ENCODE results near the gene GNAI3.

GNAI3 gene

DNA sequence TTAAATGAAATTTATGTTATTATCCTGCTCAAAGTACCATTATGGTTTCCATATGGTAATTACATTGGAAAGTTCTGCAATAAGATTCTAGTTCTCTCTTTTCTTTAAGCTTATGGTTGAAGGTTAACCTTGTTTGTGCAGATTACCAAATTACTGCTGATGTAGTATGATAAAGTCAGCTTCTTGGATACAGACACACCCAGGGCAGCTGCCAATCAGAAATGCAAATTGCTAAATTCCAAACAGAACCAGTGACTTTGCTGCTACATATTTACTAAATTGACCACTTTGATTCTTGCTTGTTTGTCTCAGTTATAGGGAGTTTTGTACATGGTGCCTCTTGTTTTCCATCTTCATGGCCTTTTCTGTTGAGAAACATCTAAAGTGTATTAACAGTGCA, 44.5 kb downstream of the GNAI3 start:
- FAIRE-seq: no peak
- no peak for DNase-seq (ENCODE audit: low spot score)

DNA sequence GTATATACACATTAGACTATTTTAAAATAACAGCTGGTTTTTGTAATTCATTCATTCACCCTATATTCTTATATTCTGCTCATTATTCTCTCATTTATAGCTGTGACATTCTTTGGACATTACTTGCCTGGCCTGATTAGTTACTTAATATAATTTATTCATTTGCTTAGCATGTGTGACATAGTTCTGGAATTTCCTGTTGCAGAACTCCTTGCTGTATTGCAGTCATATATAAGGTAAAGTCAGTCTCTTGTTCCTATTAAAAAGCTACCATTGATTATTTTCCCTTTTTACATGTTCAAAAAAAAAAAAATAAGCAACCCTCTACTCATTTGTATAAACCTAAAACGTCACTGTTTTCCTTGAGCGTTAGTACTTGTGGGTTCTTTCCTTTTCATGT, 47.1 kb downstream of the GNAI3 start:
- DNase-seq (ENCODE audit: low spot score) (no peak), FAIRE-seq (no peak)

GRCh38 chr1:109598156-109598555, 49.7 kb downstream of the GNAI3 start:
- no peak for DNase-seq (ENCODE audit: low spot score)
- no peak for FAIRE-seq

- FAIRE-seq (no peak), DNase-seq (ENCODE audit: low spot score) (no peak)
Measured at GRCh38 chr1:109598655-109599054, 50.2 kb downstream of the GNAI3 start.

GRCh38 chr1:109603229-109603628, 54.8 kb downstream of the GNAI3 start:
- no peak for FAIRE-seq

GRCh38 chr1:109605381-109605780, 57.0 kb downstream of the GNAI3 start:
- DNase-seq (ENCODE audit: low spot score) (no peak), FAIRE-seq (no peak)

More at GRCh38 chr1:109603229-109603628, 54.8 kb downstream of the GNAI3 start:
- no peak for DNase-seq (ENCODE audit: low spot score)

DNA sequence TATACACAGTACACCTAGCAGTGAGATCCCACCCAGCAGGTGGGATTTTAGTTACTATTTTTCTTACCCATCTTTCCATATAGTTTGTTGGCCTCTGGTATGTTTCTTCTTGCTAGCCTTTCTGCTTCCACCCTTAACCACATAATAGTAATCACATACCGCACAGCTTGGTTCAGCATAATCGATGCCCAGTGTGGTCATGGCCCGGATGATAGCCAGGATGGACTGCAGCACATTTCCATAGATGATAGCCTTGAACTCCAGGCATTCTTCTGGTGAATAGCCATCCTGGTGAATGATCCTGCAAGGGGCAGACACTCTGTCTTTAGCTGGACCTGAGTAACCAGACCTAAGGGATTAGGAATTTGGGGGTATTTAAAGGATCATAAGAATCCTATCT, 61.5 kb downstream of the GNAI3 start:
- DNase-seq (ENCODE audit: low spot score) (no peak), FAIRE-seq (no peak)

DNA sequence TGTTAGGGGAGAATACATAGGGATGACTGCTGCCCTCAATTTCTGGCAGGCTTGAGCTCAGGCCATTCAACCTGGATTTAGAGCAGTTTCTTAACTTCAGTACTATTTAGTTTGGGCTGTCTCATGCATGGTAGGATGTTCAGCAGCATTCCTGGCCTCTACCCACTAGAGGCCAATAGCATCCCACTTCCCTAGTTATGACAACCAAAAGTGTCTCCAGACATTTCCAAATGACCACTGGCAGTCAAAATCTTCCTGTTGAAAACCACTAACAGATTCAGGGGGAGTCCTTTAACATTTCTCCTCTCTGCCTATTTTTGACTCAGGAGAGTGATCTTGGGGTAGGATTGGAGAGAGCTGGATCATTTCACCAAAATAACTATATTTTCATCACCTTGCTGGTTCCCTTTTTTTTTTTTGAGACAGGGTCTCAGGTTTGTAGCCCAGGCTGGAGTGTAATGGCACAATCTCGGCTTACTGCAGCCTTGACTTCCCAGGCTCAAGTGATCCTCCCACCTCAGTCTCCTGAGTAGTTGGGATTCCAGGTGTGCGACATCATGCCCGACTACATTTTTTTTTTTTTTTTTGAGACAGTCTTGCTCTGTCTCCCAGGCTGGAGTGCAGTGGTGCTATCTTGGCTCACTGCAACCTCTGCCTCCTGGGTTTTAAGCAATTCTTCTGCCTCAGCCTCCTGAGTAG, 62.3 kb downstream of the GNAI3 start:
- FAIRE-seq (no peak), DNase-seq (ENCODE audit: low spot score) (no peak)

DNA sequence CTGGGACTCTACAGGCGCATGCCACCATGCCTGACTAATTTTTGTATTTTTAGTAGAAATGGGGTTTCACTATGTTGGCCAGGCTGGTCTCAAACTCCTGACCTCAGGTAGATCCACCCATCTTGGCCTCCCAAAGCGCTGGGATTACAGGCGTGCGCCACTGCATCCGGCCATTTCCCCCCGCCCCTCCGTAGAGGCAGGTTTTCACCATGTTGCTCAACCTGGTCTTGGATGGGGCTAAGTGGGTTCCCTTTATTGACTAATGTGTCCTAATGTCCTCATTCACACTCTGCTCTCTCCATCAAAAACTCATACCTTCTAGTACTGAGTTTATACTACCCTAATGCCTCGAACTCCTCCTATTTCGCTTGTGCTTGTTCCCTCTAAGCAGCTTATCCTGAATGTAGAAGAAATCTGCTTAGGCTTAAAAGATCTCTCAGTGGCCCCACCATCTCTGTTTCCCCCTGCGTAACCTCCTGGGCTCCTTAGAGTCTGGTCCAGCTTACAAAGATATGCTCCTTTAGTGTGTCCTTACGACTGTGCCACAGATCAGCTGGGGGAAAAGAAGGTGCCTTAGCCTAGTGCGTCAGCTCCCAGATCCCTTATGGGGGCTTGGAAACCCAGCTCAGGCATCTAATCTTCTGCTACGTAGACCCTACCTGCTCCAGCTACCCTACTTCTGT, 63.0 kb downstream of the GNAI3 start:
- DNase-seq (ENCODE audit: low spot score) (no peak), FAIRE-seq (no peak)

- no peak for DNase-seq (ENCODE audit: low spot score)
- FAIRE-seq: no peak
Measured at GRCh38 chr1:109613361-109614147, 65.1 kb downstream of the GNAI3 start.

- no peak for DNase-seq (ENCODE audit: low spot score)
- FAIRE-seq: no peak
Measured at GRCh38 chr1:109615879-109616278, 67.5 kb downstream of the GNAI3 start.

GRCh38 chr1:109616391-109616790, 68.0 kb downstream of the GNAI3 start:
- FAIRE-seq: no peak
- no peak for DNase-seq (ENCODE audit: low spot score)

DNA sequence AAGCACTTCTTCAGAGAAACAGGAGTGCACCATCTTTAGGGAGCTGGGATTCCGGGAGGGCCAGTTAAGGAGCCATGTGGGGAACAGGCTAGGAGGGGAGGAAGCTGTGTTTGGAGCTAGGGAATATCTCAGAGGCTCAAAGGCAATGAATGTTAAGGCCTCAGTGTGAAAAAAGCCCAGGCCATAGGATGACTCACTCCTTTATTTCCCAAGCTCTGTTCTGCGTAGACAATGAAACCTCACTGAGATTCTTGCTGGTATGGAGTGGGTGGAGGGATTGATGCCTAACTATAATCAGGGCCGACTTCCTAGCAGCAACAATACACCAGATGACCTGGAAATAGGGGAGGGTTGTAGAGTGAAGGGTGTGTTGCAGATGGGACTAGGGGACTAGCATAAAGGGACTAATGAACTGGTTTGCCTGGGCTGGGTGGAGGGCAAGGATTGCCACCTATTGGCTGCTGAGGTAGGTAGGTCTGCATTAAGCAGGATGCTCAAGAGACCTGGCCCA, 68.9 kb downstream of the GNAI3 start:
- FAIRE-seq (no peak), DNase-seq (ENCODE audit: low spot score) (peak; percentile 77)

- FAIRE-seq (no peak), DNase-seq (ENCODE audit: low spot score) (peak; percentile 37)
Measured at GRCh38 chr1:109618661-109619575, 70.5 kb downstream of the GNAI3 start.

GRCh38 chr1:109619576-109620400, 71.4 kb downstream of the GNAI3 start, which contains the start of the genes AMPD2 and GNAT2:
TSS of gene AMPD2 (plus strand) at chr1:109619837. CDS start at chr1:109621176, 1,339 bp downstream.
TSS of gene GNAT2 (minus strand) at chr1:109619616. CDS start at chr1:109612870, 6,746 bp downstream.
- FAIRE-seq (no peak), DNase-seq (ENCODE audit: low spot score) (peak; percentile 93)

- peak; percentile 73 for DNase-seq (ENCODE audit: low spot score)
- FAIRE-seq: no peak
Measured at GRCh38 chr1:109620401-109620791, 72.0 kb downstream of the GNAI3 start.

DNA sequence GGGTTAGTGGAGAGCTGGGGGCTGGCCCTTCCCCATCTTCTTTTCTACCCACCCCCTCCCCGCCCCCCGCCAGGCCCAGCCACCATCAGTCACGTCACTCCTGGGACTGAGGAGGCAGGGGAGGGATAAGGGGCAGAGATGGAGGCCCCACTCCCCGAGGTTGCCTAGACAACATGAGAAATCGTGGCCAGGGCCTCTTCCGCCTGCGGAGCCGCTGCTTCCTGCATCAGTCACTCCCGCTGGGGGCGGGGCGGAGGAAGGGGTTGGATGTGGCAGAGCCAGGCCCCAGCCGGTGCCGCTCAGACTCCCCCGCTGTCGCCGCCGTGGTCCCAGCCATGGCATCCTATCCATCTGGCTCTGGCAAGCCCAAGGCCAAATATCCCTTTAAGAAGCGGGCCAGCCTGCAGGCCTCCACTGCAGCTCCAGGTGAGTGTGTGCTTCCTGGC, 72.4 kb downstream of the GNAI3 start:
- FAIRE-seq (peak; percentile 74), DNase-seq (ENCODE audit: low spot score) (peak; percentile 98)

DNA sequence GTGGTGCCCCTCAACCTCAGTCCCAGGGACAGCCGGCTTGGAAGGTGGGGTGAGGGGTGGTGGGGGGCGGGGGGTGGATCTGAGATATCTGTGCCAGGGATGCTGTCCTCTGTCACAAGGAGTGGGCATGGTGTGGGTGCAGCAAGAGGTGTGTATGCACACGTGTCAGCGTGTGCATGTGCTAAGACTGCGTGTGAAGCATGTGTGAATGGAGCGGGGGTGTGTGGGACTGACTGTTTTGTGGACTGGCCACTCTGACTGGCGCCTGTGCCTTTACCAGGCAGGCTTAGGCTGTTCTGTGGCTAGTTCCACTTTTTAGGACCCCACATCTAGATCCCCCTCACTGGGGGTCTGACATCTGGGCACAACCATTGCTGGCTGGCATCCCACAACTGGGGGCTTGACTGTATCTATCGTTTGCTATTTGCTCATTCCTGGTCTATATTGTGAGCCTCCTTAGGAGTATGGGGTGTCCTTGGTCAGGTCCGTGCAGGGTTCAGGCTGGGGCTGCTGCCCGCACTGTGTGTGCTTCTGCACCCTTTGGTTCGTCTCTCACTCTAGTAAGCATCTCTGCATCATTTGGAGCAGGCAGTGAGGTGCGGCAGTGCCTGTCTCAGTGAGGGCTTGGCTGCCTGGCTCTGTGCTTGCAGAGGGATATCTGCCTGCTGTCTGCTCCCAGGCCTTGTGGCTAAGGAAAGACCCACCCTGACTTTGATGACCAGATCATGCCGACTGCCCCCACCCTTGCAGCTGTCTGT, 73.1 kb downstream of the GNAI3 start:
- FAIRE-seq (no peak), DNase-seq (ENCODE audit: low spot score) (no peak)
